Stimulated activated naive CD8-positive, alpha-beta T cell treated with anti-CD3 and anti-CD28 coated beads, Interleukin-15, Interleukin-2, amounts not matched to agents 100 ng/mL and 50 ng/mL, for 24 hours (primary cell): ENCODE measurements around the gene PER1.

Experiments
- H3K27ac Mint-ChIP-seq: one replicate; pipeline ENCODE4 v1.8.0; 2021; ENCODE audit warnings: mild to moderate bottlenecking, mixed read lengths
- H3K27me3 Mint-ChIP-seq: one replicate; pipeline ENCODE4 v1.8.0; 2021; ENCODE audit warnings: mixed read lengths
- H3K36me3 Mint-ChIP-seq: one replicate; pipeline ENCODE4 v1.8.0; 2021; ENCODE audit warnings: low read depth, mixed read lengths
- H3K4me1 Mint-ChIP-seq: one replicate; pipeline ENCODE4 v1.8.0; 2021; ENCODE audit warnings: low read depth, mixed read lengths
- H3K4me3 Mint-ChIP-seq: one replicate; pipeline ENCODE4 v1.8.0; 2021; ENCODE audit warnings: mild to moderate bottlenecking, mixed read lengths
- H3K9me3 Mint-ChIP-seq: one replicate; pipeline ENCODE4 v1.8.0; 2021; ENCODE audit warnings: mixed read lengths

The PER1 gene

GRCh38 chr17:8151641-8152111, 528 bp downstream of the PER1 start:
- Mint-ChIP-seq H3K27me3 (no peaks in the 10 kb centered on the region), H3K36me3 (peaks cover 25% of the 10 kb centered on the region), H3K4me3 (peak overlapping the region; percentile 93), H3K9me3 (no peaks in the 10 kb centered on the region), H3K4me1 (peaks cover 19% of the 10 kb centered on the region), H3K27ac (no peak overlapping the region)

GRCh38 chr17:8151120-8151640, 1.0 kb downstream of the PER1 start:
- Mint-ChIP-seq H3K4me1 (peaks cover 19% of the 10 kb centered on the region), H3K27me3 (no peaks in the 10 kb centered on the region), H3K4me3 (peak overlapping the region; percentile 93), H3K36me3 (peaks cover 30% of the 10 kb centered on the region), H3K27ac (peak overlapping the region; percentile 71), H3K9me3 (no peaks in the 10 kb centered on the region)

GRCh38 chr17:8150194-8151119, 1.7 kb downstream of the PER1 start:
- Mint-ChIP-seq H3K9me3 (no peaks in the 10 kb centered on the region), H3K4me3 (peak overlapping the region; percentile 93), H3K27ac (peak overlapping the region; percentile 71), H3K27me3 (no peaks in the 10 kb centered on the region), H3K4me1 (peaks cover 19% of the 10 kb centered on the region), H3K36me3 (peaks cover 36% of the 10 kb centered on the region)

- H3K27ac Mint-ChIP-seq: no peak overlapping the region
- H3K36me3 Mint-ChIP-seq: peaks cover 37% of the 10 kb centered on the region
- H3K9me3 Mint-ChIP-seq: no peaks in the 10 kb centered on the region
- H3K4me1 Mint-ChIP-seq: peaks cover 19% of the 10 kb centered on the region
- peak overlapping the region; percentile 93 for H3K4me3 Mint-ChIP-seq
- H3K27me3 Mint-ChIP-seq: no peaks in the 10 kb centered on the region
Observed at GRCh38 chr17:8149419-8150193, 2.6 kb downstream of the PER1 start.

- Mint-ChIP-seq H3K36me3 (peaks cover 37% of the 10 kb centered on the region), H3K27me3 (no peaks in the 10 kb centered on the region), H3K4me3 (no peak overlapping the region), H3K27ac (no peak overlapping the region), H3K4me1 (peaks cover 19% of the 10 kb centered on the region), H3K9me3 (no peaks in the 10 kb centered on the region)
Observed at GRCh38 chr17:8148560-8148959, 3.6 kb downstream of the PER1 start.

- Mint-ChIP-seq H3K27ac (no peak overlapping the region), H3K36me3 (peaks cover 37% of the 10 kb centered on the region), H3K4me3 (no peak overlapping the region), H3K9me3 (no peaks in the 10 kb centered on the region), H3K4me1 (peaks cover 19% of the 10 kb centered on the region), H3K27me3 (no peaks in the 10 kb centered on the region)
Observed at GRCh38 chr17:8147805-8148404, 4.3 kb downstream of the PER1 start.

GRCh38 chr17:8147141-8147804, 4.9 kb downstream of the PER1 start:
- H3K27me3 Mint-ChIP-seq: no peaks in the 10 kb centered on the region
- no peak overlapping the region for H3K27ac Mint-ChIP-seq
- H3K4me3 Mint-ChIP-seq: no peak overlapping the region
- peaks cover 37% of the 10 kb centered on the region for H3K36me3 Mint-ChIP-seq
- peaks cover 19% of the 10 kb centered on the region for H3K4me1 Mint-ChIP-seq
- no peaks in the 10 kb centered on the region for H3K9me3 Mint-ChIP-seq

- H3K9me3 Mint-ChIP-seq: no peaks in the 10 kb centered on the region
- H3K36me3 Mint-ChIP-seq: peaks cover 40% of the 10 kb centered on the region
- H3K27me3 Mint-ChIP-seq: no peaks in the 10 kb centered on the region
- peak overlapping the region; percentile 41 for H3K27ac Mint-ChIP-seq
- no peak overlapping the region for H3K4me3 Mint-ChIP-seq
- H3K4me1 Mint-ChIP-seq: peaks cover 17% of the 10 kb centered on the region
Observed at GRCh38 chr17:8146381-8147140, 5.6 kb downstream of the PER1 start.

- H3K27me3 Mint-ChIP-seq: no peaks in the 10 kb centered on the region
- peaks cover 47% of the 10 kb centered on the region for H3K36me3 Mint-ChIP-seq
- no peak overlapping the region for H3K4me3 Mint-ChIP-seq
- peaks cover 11% of the 10 kb centered on the region for H3K4me1 Mint-ChIP-seq
- H3K27ac Mint-ChIP-seq: peak overlapping the region; percentile 41
- no peaks in the 10 kb centered on the region for H3K9me3 Mint-ChIP-seq
Observed at GRCh38 chr17:8145811-8146210, 6.4 kb downstream of the PER1 start.

- H3K9me3 Mint-ChIP-seq: no peaks in the 10 kb centered on the region
- peaks cover 4% of the 10 kb centered on the region for H3K4me1 Mint-ChIP-seq
- peaks cover 46% of the 10 kb centered on the region for H3K36me3 Mint-ChIP-seq
- no peak overlapping the region for H3K4me3 Mint-ChIP-seq
- no peak overlapping the region for H3K27ac Mint-ChIP-seq
- no peaks in the 10 kb centered on the region for H3K27me3 Mint-ChIP-seq
Observed at GRCh38 chr17:8144401-8145231, 7.6 kb downstream of the PER1 start.

- Mint-ChIP-seq H3K4me3 (no peak overlapping the region), H3K4me1 (peaks cover 4% of the 10 kb centered on the region), H3K9me3 (no peaks in the 10 kb centered on the region), H3K27me3 (no peaks in the 10 kb centered on the region), H3K27ac (no peak overlapping the region), H3K36me3 (peaks cover 39% of the 10 kb centered on the region)
Observed at GRCh38 chr17:8143581-8144400, 8.4 kb downstream of the PER1 start.

GRCh38 chr17:8142887-8143580, 9.2 kb downstream of the PER1 start:
- no peaks in the 10 kb centered on the region for H3K9me3 Mint-ChIP-seq
- H3K4me1 Mint-ChIP-seq: peaks cover 4% of the 10 kb centered on the region
- peaks cover 32% of the 10 kb centered on the region for H3K36me3 Mint-ChIP-seq
- H3K27ac Mint-ChIP-seq: no peak overlapping the region
- no peak overlapping the region for H3K4me3 Mint-ChIP-seq
- no peaks in the 10 kb centered on the region for H3K27me3 Mint-ChIP-seq
